GM12878 (cell line): ENCODE results near the gene RIC8B. TPM values are rescaled to one million over a fixed set of nuclear protein-coding genes. Genes with fewer than 3 reads are reported as not detected.

Source experiments
- ATF7 ChIP-seq: fragments of 450-650 bp; IDR thresholded peaks from 2 replicates; pipeline ENCODE4 v1.6.1; 2016; ENCODE audit warnings: low read depth, mild to moderate bottlenecking
- BCL11A ChIP-seq: IDR thresholded peaks from 2 replicates; pipeline ENCODE4 v1.6.1; 2011; ENCODE audit warnings: low read depth, low read length
- ESRRA ChIP-seq: IDR thresholded peaks from 2 replicates; pipeline ENCODE4 v1.6.1; 2012; ENCODE audit warnings: mild to moderate bottlenecking, low read length, improper control_type of control experiment
- NFIC ChIP-seq: IDR thresholded peaks from 2 replicates; pipeline ENCODE4 v1.6.1; 2012; ENCODE audit warnings: low read depth, mild to moderate bottlenecking, inconsistent platforms, low read length, moderate library complexity
- REST ChIP-seq: IDR thresholded peaks from 2 replicates; pipeline ENCODE4 v1.6.1; 2012; ENCODE audit warnings: mild to moderate bottlenecking, low read depth, low read length
- RFX5 ChIP-seq: IDR thresholded peaks from 2 replicates; pipeline ENCODE4 v1.6.1; 2011; ENCODE audit warnings: low read depth, low read length, improper control_type of control experiment
- SREBF1 ChIP-seq: IDR thresholded peaks from 2 replicates; pipeline ENCODE4 v1.6.1; 2012; ENCODE audit warnings: mild to moderate bottlenecking, low read length
- TCF12 ChIP-seq: IDR thresholded peaks from 2 replicates; pipeline ENCODE4 v1.6.1; 2011; ENCODE audit warnings: low read depth, mild to moderate bottlenecking, low read length
- ZBTB33 ChIP-seq: fragments of 450-650 bp; IDR thresholded peaks from 2 replicates; pipeline ENCODE4 v1.6.1; 2017; ENCODE audit warnings: mild to moderate bottlenecking
- ZBTB40 ChIP-seq: fragments of 450-650 bp; IDR thresholded peaks from 2 replicates; pipeline ENCODE4 v1.6.1; 2016; ENCODE audit warnings: mild to moderate bottlenecking, moderate library complexity, borderline replicate concordance
- polyA plus RNA-seq, 11 experiments: library from polyadenylated mRNA; depleted of rRNA in 4 of 11; unstranded in 6 of 11; stranded (reverse) in 5 of 11; fragments of >200 nt; fragmentation: Nextera tagmentation in 4 of 11; fragmentation: Illumina TruSeq in 1 of 11; extraction: Ambion mirVana in 4 of 11; extraction: Trizol in 1 of 11; gene quantifications; 1 replicate in 1 of 11; 2 replicates in 10 of 11; pipeline versions ENCODE4 v1.2.1 to v1.2.3, GENCODE V29; 2011 to 2016; ENCODE audit warnings: inconsistent platforms in 2 of 11, missing spikeins in 2 of 11, low read depth in 1 of 11
- total RNA-seq, 4 experiments: library from RNA; depleted of rRNA in 3 of 4; stranded (reverse); fragments of >200 nt in 3 of 4; fragmentation: Illumina TruSeq in 1 of 4; extraction: Trizol in 1 of 4; gene quantifications; 2 replicates each; pipeline versions ENCODE4 v1.2.1 to v1.2.3, GENCODE V29; 2013 to 2021

RIC8B gene
- total and polyA plus RNA-seq, 10 of the 15 experiments (the other 5 are each of a cell fraction or from before 2014, with no cell fraction given), result 2.3 to 10.8 (median 6.2) TPM

GRCh38 chr12:106831699-106832098, 57.2 kb downstream of the RIC8B start (continued):
- TF ChIP-seq ZBTB40 (no peak), REST (no peak), ATF7 (no peak), SREBF1 (no peak), TCF12 (no peak), ESRRA (no peak), ZBTB33 (no peak), NFIC (no peak), BCL11A (no peak), RFX5 (no peak)
